Osteocyte (in vitro differentiated cells): ENCODE data around the gene LRRD1. TPM values are rescaled to one million over a fixed set of nuclear protein-coding genes. Genes with fewer than 3 reads are reported as not detected.
"Not testable (repeated sequence)": the region's sequence is repeated elsewhere in the genome, so short reads cannot be mapped to it uniquely, and the experiment has no call there.

Experiments used
- DNase-seq: peaks from one replicate; pipeline ENCODE4 v3.0.0; 2021; ENCODE audit warnings: mixed read lengths; ENCODE audit not compliant: unreplicated experiment; ENCODE audit errors: extremely low spot score
- H3K27ac Mint-ChIP-seq: one replicate; pipeline ENCODE4 v1.8.0; 2021; ENCODE audit warnings: mild to moderate bottlenecking, mixed read lengths; ENCODE audit not compliant: unreplicated experiment
- H3K27me3 Mint-ChIP-seq: one replicate; pipeline ENCODE4 v1.8.0; 2021; ENCODE audit warnings: mixed read lengths; ENCODE audit not compliant: unreplicated experiment
- H3K36me3 Mint-ChIP-seq: one replicate; pipeline ENCODE4 v1.8.0; 2021; ENCODE audit warnings: mixed read lengths; ENCODE audit not compliant: unreplicated experiment
- H3K4me1 Mint-ChIP-seq: one replicate; pipeline ENCODE4 v1.8.0; 2021; ENCODE audit warnings: mixed read lengths; ENCODE audit not compliant: unreplicated experiment
- H3K4me3 Mint-ChIP-seq: one replicate; pipeline ENCODE4 v1.8.0; 2021; ENCODE audit warnings: mild to moderate bottlenecking, moderate library complexity, mixed read lengths; ENCODE audit not compliant: unreplicated experiment
- H3K9me3 Mint-ChIP-seq: one replicate; pipeline ENCODE4 v1.8.0; 2021; ENCODE audit warnings: mixed read lengths; ENCODE audit not compliant: unreplicated experiment
- total RNA-seq: library from RNA; stranded (reverse); gene quantifications from 2 replicates; pipeline ENCODE4 v1.2.1, GENCODE V29; 2021
- TF ChIP-seq, protein P1 (sequence below): fragments of 200-600 bp; sonication (generic); IDR thresholded peaks from 2 replicates; pipeline ENCODE4 v1.5.0; 2021; ENCODE audit warnings: antibody characterized with exemption, mild to moderate bottlenecking, moderate library complexity

The LRRD1 gene
- total RNA-seq, 1 donor from 2014 or later, result not detected

DNA sequence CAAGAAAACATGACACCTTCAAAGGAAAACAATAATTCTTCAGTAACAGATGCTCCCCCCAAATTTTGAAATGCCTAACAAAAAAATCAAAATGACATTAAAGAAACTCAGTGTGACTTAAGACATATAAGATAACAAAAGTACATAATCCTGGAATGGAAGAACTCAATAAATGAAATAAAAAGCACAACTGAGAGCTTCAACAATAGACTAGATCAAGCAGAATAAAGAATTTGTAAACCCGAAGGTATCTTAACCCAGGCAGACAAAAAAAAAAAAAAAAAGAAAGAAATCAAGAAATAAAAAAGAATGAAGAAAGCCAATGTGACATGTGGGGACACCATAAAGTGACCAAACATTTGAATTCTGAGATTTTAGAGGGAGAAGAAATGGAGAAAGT lies 27.7 kb upstream of the LRRD1 start:
- Mint-ChIP-seq H3K36me3 (peaks cover 67% of the 10 kb centered on the region), H3K27ac (no peak overlapping the region), H3K4me3 (no peak overlapping the region), H3K4me1 (no peaks in the 10 kb centered on the region), H3K27me3 (no peaks in the 10 kb centered on the region), H3K9me3 (peaks cover 26% of the 10 kb centered on the region)
- no peak for DNase-seq
- TF ChIP-seq, protein P1, sequence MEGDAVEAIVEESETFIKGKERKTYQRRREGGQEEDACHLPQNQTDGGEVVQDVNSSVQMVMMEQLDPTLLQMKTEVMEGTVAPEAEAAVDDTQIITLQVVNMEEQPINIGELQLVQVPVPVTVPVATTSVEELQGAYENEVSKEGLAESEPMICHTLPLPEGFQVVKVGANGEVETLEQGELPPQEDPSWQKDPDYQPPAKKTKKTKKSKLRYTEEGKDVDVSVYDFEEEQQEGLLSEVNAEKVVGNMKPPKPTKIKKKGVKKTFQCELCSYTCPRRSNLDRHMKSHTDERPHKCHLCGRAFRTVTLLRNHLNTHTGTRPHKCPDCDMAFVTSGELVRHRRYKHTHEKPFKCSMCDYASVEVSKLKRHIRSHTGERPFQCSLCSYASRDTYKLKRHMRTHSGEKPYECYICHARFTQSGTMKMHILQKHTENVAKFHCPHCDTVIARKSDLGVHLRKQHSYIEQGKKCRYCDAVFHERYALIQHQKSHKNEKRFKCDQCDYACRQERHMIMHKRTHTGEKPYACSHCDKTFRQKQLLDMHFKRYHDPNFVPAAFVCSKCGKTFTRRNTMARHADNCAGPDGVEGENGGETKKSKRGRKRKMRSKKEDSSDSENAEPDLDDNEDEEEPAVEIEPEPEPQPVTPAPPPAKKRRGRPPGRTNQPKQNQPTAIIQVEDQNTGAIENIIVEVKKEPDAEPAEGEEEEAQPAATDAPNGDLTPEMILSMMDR, result no peak

GRCh38 chr7:92205987-92206386 lies 27.0 kb upstream of the LRRD1 start:
- Mint-ChIP-seq H3K9me3 (peaks cover 26% of the 10 kb centered on the region), H3K36me3 (peaks cover 60% of the 10 kb centered on the region), H3K27me3 (no peaks in the 10 kb centered on the region), H3K27ac (no peak overlapping the region), H3K4me1 (no peaks in the 10 kb centered on the region), H3K4me3 (no peak overlapping the region)
- TF ChIP-seq, protein P1, result no peak
- DNase-seq, result no peak

- no peaks in the 10 kb centered on the region for H3K4me1 Mint-ChIP-seq
- H3K4me3 Mint-ChIP-seq, result no peak overlapping the region
- peaks cover 42% of the 10 kb centered on the region for H3K36me3 Mint-ChIP-seq
- no peaks in the 10 kb centered on the region for H3K27me3 Mint-ChIP-seq
- peaks cover 8% of the 10 kb centered on the region for H3K9me3 Mint-ChIP-seq
- TF ChIP-seq, protein P1, result no peak
- H3K27ac Mint-ChIP-seq, result no peak overlapping the region
- no peak for DNase-seq
Measured at GRCh38 chr7:92200791-92201190, 21.8 kb upstream of the LRRD1 start.

DNA sequence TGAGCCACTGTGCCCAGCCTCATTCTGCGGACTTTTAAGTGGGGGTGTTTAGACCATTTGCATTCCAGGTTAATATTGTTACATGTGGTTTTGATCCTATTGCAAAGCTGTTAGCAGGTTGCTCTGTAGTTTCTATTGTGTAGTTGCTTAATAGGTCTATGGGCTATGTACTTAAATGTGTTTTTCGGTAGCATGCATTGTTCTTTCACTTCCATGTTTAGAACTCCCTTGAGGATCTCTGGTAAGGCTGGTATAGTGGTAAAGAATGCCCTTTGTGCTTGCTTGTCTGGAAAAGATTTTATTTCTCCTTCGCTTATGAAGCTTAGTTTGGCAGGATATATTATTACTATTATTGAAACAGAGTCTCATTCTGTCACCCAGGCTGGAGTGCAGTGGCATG lies 13.4 kb upstream of the LRRD1 start:
- Mint-ChIP-seq H3K36me3 (peaks cover 45% of the 10 kb centered on the region), H3K9me3 (peaks cover 35% of the 10 kb centered on the region), H3K27me3 (no peaks in the 10 kb centered on the region), H3K27ac (no peak overlapping the region), H3K4me3 (no peak overlapping the region), H3K4me1 (no peaks in the 10 kb centered on the region)
- TF ChIP-seq, protein P1, result no peak
- no peak for DNase-seq

GRCh38 chr7:92189246-92189645 lies 10.3 kb upstream of the LRRD1 start:
- not testable (repeated sequence) for H3K4me3 Mint-ChIP-seq, H3K27me3 Mint-ChIP-seq, H3K4me1 Mint-ChIP-seq, DNase-seq, H3K27ac Mint-ChIP-seq
- peaks cover 22% of the 10 kb centered on the region for H3K36me3 Mint-ChIP-seq
- H3K9me3 Mint-ChIP-seq, result peaks cover 19% of the 10 kb centered on the region

DNA sequence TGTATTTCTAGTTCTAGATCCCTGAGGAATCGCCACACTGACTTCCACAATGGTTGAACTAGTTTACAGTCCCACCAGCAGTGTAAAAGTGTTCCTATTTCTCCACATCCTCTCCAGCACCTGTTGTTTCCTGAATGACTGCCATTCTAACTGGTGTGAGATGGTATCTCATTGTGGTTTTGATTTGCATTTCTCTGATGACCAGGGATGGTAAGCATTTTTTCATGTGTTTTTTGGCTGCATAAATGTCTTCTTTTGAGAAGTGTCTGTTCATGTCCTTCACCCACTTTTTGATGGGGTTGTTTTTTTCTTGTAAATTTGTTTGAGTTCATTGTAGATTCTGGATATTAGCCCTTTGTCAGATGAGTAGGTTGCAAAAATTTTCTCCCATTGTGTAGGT lies 5.4 kb upstream of the LRRD1 start:
- H3K27me3 Mint-ChIP-seq, H3K36me3 Mint-ChIP-seq, H3K4me3 Mint-ChIP-seq, H3K27ac Mint-ChIP-seq, H3K4me1 Mint-ChIP-seq, H3K9me3 Mint-ChIP-seq, DNase-seq: not testable (repeated sequence)
